ENCODE measurements around the gene PDHB.

Gene PDHB

DNA sequence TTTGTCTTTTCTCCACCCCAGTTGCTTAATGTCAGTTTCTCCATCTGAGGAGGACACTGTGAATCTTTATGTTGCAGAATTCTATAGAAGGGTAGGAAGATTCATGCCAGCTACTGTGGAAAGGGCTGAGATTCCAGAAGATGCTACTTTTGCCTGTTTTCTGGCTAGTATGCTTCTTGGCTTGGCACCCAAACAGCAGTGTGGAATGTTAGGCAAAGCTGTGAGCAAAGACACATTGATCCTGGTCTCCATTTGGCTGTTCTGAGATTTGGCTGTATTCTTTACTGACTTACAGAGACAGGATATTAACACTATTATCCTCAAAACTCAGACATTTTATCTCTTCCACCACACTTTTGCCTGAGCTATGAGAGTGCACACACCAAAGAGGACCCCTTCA lies 39.3 kb downstream of the PDHB start:
- no peak for DNase-seq

DNA sequence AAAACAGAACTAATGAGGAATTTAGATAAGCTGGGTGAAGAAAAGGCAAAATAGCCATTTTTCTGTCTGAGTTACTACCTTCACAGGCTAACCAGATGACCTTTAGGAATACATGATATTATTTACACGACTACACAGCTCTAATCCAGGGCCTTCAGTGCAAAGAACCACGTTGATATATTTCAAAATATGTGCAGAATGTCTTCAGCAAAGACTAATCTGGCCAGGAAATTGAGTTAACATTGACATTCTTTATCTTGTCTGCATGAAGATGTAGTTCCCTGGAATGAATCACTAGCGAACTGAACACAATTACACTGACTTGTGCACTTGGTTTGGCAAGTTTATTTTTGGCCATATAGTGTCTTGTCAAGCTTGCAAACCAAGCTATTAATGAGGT lies 41.5 kb downstream of the PDHB start:
- no peak for DNase-seq

DNA sequence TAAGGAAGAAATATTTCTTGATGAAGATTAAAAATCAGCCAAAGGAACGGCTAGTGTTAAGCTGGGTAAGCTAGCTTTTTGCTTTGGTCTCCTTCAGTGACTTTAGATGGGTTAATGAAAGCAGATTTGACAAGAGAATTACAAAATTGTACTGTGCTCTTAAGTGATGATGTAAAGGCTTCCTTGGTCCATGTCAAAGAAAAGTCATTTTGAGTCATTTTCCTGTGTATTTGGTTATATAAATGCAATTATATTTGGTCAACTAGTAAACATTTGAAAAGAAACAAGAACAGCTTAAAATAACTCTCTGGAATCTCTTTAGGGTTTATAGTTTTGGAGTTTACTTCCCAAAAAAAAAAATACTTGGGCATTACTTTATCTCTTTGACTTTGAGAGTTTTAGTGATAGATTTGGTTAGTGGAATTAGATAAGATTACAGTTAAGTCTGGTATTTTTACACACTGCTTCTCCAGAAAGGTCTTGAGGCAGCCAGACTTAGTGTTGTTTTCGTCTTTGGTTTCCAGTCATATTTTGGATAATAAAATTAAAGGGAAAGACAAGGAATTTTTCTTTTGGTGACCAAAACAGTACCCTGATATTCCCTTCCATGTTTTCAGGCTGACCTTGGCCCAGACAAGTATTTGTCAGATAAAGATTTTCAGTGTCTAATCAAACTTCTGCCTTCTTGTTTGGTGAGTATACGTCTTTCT lies 42.3 kb downstream of the PDHB start:
- no peak for DNase-seq

DNA sequence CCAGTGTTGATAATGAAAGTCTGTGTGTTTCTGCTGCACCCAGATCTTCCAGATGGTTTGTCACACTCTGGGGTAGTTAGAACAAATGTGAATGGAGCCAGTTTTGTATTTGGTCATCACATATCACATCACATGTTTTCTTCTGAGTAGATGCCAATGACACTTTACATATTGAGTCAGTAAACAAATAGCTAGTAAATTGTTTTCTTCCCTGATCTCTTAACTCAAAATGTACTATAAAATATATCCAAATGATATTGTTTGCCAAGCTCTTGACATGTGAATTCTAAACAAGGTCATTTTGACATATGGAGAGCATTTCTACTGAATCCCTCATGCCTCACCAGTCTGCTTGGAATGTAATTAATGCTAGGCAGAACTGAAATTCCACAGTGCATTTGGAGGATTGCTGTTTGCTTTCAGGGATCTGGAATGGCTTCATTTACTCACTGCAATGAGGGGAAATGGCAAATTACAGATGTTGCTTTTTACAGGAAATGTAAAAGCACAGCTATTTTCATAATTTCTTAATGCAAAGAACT lies 45.0 kb downstream of the PDHB start:
- DNase-seq: peak; percentile 10

DNA sequence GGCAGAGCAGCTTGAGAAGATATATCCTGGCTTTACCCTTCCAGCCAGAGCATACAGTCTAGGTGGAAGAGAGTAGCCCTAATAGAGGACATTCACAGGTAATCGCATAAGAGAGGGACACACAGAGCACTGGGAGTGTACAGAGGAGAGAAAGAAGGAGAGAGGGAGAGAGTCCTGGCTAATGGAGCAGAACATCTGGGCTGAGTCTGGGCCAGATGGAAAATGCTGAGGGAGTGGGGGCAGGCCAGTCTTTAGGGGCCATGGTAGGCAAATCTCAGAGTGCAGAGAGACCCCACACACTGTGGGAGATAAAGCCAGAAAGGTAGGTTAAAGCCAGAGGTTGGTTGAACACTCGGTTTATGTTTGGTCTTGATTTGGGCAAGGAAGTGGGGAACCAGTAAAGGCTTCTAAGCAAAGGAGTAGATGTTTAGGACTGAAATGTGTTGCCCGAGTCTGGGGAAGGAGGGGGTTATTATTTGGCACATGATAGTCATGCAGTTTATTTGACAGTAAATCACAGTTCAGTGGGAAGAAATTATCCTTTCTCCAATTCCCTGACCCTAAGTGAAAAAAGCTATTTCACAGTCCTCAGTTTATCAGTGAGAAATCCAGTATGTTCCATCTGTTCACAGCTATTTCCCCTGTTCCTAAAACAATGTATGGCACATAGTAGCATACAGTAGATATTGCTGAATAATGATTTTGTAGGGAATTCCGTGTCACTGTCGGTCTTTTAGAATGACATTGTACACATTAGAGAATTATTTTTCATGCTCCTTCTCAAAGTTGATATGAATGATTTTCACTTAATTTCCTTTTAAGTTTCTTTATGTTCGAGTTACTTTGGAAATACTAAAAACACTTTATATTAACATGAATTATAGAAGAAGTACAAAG lies 45.7 kb downstream of the PDHB start:
- no peak for DNase-seq

DNA sequence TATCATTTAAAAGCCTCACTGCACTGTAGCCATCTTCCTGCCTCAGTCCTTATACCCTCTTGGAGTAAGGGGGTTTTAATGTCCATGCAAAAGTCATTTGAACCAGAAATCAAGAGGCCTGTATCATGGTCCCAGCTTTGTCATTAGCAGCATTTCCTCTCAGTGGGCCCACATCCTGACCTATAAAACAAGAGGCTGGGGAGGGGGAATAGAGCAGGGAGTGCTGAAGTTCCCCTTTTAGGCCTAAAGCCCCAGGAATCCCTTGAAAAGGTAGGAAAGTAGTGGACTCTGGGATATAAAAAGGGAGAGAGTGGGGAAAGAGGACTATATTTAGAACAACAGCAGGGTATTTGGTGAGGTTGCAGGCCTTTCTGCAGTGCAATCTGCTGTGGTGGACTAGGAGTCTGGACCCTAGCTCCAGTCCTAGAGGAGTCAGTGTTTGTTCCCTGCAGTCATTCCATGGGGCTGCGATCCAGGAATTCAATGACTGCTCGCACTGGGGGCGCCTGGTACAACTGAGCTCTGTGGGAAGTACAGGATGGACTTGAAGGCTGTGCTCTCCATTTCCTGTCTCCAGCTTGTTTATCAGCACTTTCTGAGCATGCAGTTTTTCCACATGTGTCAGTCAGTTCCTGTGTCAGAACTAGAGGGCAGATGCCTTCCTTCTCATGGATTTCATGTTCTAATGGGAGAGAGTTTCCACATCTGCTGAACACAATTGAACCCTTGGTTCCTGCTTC lies 46.8 kb downstream of the PDHB start:
- no peak for DNase-seq

DNA sequence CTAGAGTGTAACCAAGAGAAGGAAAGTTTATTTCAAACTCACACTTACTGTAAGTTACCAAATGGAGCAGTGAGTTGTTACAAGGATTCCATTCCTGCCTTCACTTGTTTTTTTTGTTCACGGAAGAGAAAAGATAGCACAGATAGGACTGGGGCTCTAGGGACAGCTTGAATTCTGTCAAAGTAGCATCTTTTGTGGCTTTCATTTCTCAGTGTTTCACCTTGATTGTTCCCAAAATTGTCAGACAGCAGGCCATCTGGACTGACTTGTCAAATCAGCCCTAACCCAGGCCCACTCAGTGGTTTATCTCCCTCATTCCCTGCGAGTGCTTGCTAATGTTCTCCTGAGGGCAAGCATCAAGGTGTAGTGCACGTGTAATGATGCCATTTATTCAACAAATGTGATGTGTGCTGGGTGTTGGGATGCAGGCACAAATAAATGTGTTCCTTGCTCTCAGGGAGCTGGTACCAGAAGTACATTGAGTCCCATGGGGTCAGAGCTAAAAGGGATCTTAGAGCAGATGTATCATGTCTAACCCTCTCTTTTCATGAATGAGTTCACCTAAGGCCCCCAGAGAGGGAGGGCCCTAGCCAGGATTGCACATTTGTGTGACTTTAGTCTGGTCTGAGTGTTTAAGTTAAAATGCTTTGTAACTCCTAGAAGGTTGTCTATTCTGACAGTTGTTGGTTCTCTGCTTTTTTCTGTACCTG lies 49.1 kb downstream of the PDHB start:
- no peak for DNase-seq

DNA sequence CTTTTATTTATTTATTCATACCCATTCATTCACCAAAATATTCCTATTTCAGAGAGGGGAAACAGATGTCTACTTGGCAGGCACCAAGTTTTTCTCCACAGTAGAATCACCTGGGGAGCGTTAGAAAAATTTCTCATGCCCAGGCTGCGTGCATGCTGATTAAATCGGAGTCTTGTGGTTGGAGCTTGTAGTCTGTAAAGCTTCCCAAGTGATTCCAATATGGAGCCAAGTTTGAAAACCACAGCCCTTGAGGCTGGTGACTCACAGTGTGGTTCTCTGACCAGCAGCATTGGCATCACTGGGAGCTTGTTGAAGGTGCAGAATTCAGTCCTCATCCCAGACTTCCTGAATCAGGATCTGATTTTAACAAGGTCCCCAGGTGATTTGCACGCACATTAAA lies 49.7 kb downstream of the PDHB start:
- no peak for DNase-seq

DNA sequence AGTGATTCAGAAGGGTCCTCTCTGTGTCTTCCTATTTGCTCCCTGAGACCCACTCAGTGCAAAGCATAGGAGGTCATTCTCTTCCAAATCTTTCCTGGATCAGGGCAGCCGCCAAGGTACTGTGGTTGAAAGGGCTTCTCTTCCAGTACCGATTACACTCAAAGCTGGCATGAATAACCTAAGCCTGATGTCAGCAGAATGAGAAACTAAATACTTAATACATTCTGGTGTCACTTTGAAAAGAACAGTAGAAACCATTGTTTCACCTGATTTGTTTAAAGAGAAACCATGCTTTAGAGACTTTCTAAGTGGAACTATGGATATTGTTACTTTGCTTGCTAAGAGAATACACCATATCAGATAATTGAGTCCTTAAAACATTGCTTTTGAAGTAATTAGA lies 50.2 kb downstream of the PDHB start:
- DNase-seq: no peak

DNA sequence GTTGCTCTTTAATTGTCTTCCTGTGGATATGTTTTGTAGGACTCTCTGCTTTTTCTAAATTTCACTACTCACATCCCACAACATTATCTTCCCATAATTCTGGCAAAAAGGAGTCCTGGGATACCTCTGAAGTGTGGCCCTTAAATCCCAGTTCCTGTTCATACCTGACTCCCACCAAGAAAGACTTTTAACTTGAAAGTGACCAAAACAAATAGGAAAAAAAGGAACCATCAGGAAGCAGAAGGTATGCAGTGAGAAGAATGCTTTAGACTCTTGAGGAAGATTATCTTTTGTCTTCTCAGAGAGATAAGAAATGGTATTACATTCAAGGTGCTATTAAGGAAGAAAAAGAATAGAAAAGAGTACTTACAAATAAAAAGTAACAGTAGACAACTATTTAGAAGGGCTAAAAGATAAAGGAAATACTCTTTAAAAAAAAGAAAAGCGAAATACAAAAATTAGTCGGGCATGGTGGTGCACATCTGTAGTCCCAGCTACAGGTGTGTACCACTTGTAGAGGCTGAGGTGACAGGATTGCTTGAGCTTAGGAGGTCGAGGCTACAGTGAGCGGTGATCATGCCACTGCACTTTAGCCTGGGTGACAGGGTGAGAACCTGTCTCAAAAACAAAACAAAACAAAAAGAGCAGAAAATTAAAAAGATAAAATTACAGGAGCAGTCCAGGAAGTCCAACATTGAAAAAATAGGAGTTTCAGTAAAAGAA lies 54.1 kb downstream of the PDHB start:
- DNase-seq: no peak

DNA sequence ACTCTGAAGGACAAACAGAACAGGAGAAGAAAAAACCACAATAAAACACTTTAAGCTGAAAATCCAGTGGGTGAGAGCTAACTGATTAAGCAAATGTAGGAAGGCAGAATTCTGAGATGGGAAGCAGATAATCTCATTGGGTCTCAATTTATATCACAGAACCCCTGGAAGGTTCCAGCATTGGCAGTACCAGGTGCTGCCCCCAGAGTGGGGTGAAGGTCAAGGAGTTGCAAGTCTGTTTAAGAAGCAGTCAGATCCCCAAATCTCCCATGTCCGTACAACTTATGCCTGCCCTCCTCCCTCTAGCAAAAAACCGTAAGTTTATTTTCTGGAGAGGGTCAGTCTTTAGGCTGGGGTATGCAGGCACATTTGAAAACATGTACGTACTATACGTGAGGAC lies 55.9 kb downstream of the PDHB start:
- DNase-seq: no peak
